GM23338 (cell line): ENCODE results near the gene TRIM42. TPM values are rescaled to one million over a fixed set of nuclear protein-coding genes. Genes with fewer than 3 reads are reported as not detected.

ENCODE experiments used
- ATAC-seq: fragments of 200-7000 bp; cut with Tn5 transposase; 3 replicates; pipeline ENCODE4 v1.9.1; 2020
- DNase-seq: peaks from one replicate; pipeline ENCODE4 v3.0.0-alpha.2; 2015; ENCODE audit warnings: low spot score
- H2AFZ ChIP-seq: fragments of 200-600 bp; sonication (generic); 2 replicates; pipeline ENCODE4 v1.8.0; 2016; ENCODE audit warnings: antibody characterized with exemption, mild to moderate bottlenecking, moderate library complexity
- H3F3A ChIP-seq: fragments of 200-600 bp; sonication (generic); replicated peaks from 2 replicates; pipeline ENCODE4 v1.8.0; 2017; ENCODE audit warnings: antibody characterized with exemption, mixed run types, low read depth
- H3K27ac ChIP-seq: fragments of 200-600 bp; sonication (generic); 2 replicates; pipeline ENCODE4 v1.6.1; 2016; ENCODE audit warnings: low read depth
- H3K27me3 ChIP-seq: fragments of 200-600 bp; sonication (generic); 2 replicates; pipeline ENCODE4 v1.8.0; 2016; ENCODE audit warnings: mild to moderate bottlenecking, mixed run types, moderate library complexity; ENCODE audit not compliant: insufficient read depth
- H3K36me3 ChIP-seq: fragments of 200-600 bp; sonication (generic); 2 replicates; pipeline ENCODE4 v1.8.0; 2016; ENCODE audit warnings: mild to moderate bottlenecking; ENCODE audit not compliant: insufficient read depth
- H3K4me1 ChIP-seq: fragments of 200-600 bp; sonication (generic); 2 replicates; pipeline ENCODE4 v1.8.0; 2016; ENCODE audit warnings: mild to moderate bottlenecking, moderate library complexity; ENCODE audit not compliant: insufficient read depth
- H3K4me2 ChIP-seq: fragments of 200-600 bp; sonication (generic); 2 replicates; pipeline ENCODE4 v1.7.1; 2017; ENCODE audit warnings: mixed run types
- H3K4me3 ChIP-seq: fragments of 200-600 bp; sonication (generic); 2 replicates; pipeline ENCODE4 v1.6.1; 2016; ENCODE audit warnings: mixed run types
- H3K79me2 ChIP-seq: fragments of 200-600 bp; sonication (generic); replicated peaks from 2 replicates; pipeline ENCODE4 v1.8.0; 2017; ENCODE audit warnings: mild to moderate bottlenecking; ENCODE audit not compliant: insufficient read depth
- H3K9me2 ChIP-seq: fragments of 200-600 bp; sonication (generic); 2 replicates; pipeline ENCODE4 v1.8.0; 2017; ENCODE audit not compliant: insufficient read depth
- H4K20me1 ChIP-seq: fragments of 200-600 bp; sonication (generic); replicated peaks from 2 replicates; pipeline ENCODE4 v1.8.0; 2017; ENCODE audit warnings: mild to moderate bottlenecking; ENCODE audit not compliant: insufficient read depth
- H3K27ac Mint-ChIP-seq: 2 replicates; pipeline ENCODE4 v1.8.0; 2020; ENCODE audit warnings: inconsistent platforms, mild to moderate bottlenecking, moderate library complexity, mixed read lengths
- H3K27me3 Mint-ChIP-seq: 3 replicates; pipeline ENCODE4 v1.8.0; 2022; ENCODE audit warnings: low read depth, mild to moderate bottlenecking, moderate library complexity, mixed read lengths, inconsistent platforms; ENCODE audit not compliant: insufficient read depth, poor library complexity
- H3K36me3 Mint-ChIP-seq: 3 replicates; pipeline ENCODE4 v1.8.0; 2021; ENCODE audit warnings: low read depth, mild to moderate bottlenecking, inconsistent platforms, moderate library complexity, mixed read lengths
- H3K4me1 Mint-ChIP-seq: 3 replicates; pipeline ENCODE4 v1.8.0; 2020; ENCODE audit warnings: mild to moderate bottlenecking, inconsistent platforms, mixed read lengths
- H3K4me3 Mint-ChIP-seq: 3 replicates; pipeline ENCODE4 v1.8.0; 2021; ENCODE audit warnings: moderate library complexity, mild to moderate bottlenecking, inconsistent platforms, mixed read lengths
- H3K9me3 Mint-ChIP-seq: 3 replicates; pipeline ENCODE4 v1.8.0; 2020; ENCODE audit warnings: moderate library complexity, mild to moderate bottlenecking, inconsistent platforms, mixed read lengths
- CREB1 ChIP-seq: fragments of 250-450 bp; sonication (Bioruptor Pico); IDR thresholded peaks from 2 replicates; pipeline ENCODE4 v1.5.0; 2020; ENCODE audit warnings: low read depth, mild to moderate bottlenecking, moderate library complexity
- ETS1 ChIP-seq: IDR thresholded peaks from 2 replicates; pipeline ENCODE4 v1.6.1; 2016; ENCODE audit warnings: antibody characterized with exemption
- EZH2phosphoT487 ChIP-seq: fragments of 200-600 bp; sonication (generic); IDR thresholded peaks from one replicate; pipeline ENCODE4 v1.8.1; 2018; ENCODE audit warnings: antibody characterized with exemption; ENCODE audit not compliant: unreplicated experiment
- JUNB ChIP-seq: IDR thresholded peaks from one replicate; pipeline ENCODE4 v1.6.1; 2016; ENCODE audit warnings: antibody characterized with exemption; ENCODE audit not compliant: unreplicated experiment
- NANOG ChIP-seq: IDR thresholded peaks from 2 replicates; pipeline ENCODE4 v1.6.1; 2016; ENCODE audit warnings: antibody characterized with exemption, borderline replicate concordance
- POLR2AphosphoS5 ChIP-seq: IDR thresholded peaks from 2 replicates; pipeline ENCODE4 v1.6.1; 2016; ENCODE audit warnings: antibody characterized with exemption, low read depth
- REST ChIP-seq: IDR thresholded peaks from one replicate; pipeline ENCODE4 v1.6.1; 2018; ENCODE audit warnings: antibody characterized with exemption; ENCODE audit not compliant: unreplicated experiment
- STAT1 ChIP-seq: IDR thresholded peaks from one replicate; pipeline ENCODE4 v1.6.1; 2016; ENCODE audit warnings: antibody characterized with exemption; ENCODE audit not compliant: unreplicated experiment
- ZNF114 ChIP-seq: fragments of 250-450 bp; sonication (Bioruptor Pico); IDR thresholded peaks from 2 replicates; pipeline ENCODE4 v1.5.0; 2020; ENCODE audit warnings: mild to moderate bottlenecking, moderate library complexity
- polyA plus RNA-seq: library from polyadenylated mRNA; unstranded; fragments of >200 nt; fragmentation: Nextera tagmentation; extraction: Ambion mirVana; gene quantifications from 2 replicates; pipeline ENCODE4 v1.2.1, GENCODE V29; 2016
- total RNA-seq: library from RNA; depleted of rRNA; stranded (reverse); fragments of >200 nt; shearing (Covaris generic); gene quantifications from 2 replicates; pipeline ENCODE4 v1.2.3, GENCODE V29; 2014
- TF ChIP-seq, protein P1 (sequence below): fragments of 250-450 bp; sonication (Bioruptor Pico); IDR thresholded peaks from 2 replicates; pipeline ENCODE4 v1.5.0; 2020; ENCODE audit warnings: mild to moderate bottlenecking, moderate library complexity

Gene TRIM42
- total and polyA plus RNA-seq, 2 experiments from 2014 or later = not detected

- Histone ChIP-seq H3K27ac (no peak overlapping the region), H4K20me1 (no peaks in the 10 kb centered on the region), H3K4me3 (no peak overlapping the region), H3K27me3 (no peaks in the 10 kb centered on the region), H2AFZ (no peak overlapping the region), H3K36me3 (no peaks in the 10 kb centered on the region), H3K79me2 (no peaks in the 10 kb centered on the region), H3K4me1 (peaks cover 13% of the 10 kb centered on the region), H3F3A (no peaks in the 10 kb centered on the region), H3K9me2 (peaks cover 16% of the 10 kb centered on the region), H3K4me2 (no peak overlapping the region)
- no peak for ATAC-seq
- DNase-seq = no peak
- TF ChIP-seq POLR2AphosphoS5 (no peak), EZH2phosphoT487 (no peak), ETS1 (no peak), STAT1 (no peak), REST (no peak), CREB1 (CRISPR knock-in tag) (no peak), ZNF114 (CRISPR knock-in tag) (no peak), NANOG (no peak), JUNB (no peak)
- TF ChIP-seq, protein P1, sequence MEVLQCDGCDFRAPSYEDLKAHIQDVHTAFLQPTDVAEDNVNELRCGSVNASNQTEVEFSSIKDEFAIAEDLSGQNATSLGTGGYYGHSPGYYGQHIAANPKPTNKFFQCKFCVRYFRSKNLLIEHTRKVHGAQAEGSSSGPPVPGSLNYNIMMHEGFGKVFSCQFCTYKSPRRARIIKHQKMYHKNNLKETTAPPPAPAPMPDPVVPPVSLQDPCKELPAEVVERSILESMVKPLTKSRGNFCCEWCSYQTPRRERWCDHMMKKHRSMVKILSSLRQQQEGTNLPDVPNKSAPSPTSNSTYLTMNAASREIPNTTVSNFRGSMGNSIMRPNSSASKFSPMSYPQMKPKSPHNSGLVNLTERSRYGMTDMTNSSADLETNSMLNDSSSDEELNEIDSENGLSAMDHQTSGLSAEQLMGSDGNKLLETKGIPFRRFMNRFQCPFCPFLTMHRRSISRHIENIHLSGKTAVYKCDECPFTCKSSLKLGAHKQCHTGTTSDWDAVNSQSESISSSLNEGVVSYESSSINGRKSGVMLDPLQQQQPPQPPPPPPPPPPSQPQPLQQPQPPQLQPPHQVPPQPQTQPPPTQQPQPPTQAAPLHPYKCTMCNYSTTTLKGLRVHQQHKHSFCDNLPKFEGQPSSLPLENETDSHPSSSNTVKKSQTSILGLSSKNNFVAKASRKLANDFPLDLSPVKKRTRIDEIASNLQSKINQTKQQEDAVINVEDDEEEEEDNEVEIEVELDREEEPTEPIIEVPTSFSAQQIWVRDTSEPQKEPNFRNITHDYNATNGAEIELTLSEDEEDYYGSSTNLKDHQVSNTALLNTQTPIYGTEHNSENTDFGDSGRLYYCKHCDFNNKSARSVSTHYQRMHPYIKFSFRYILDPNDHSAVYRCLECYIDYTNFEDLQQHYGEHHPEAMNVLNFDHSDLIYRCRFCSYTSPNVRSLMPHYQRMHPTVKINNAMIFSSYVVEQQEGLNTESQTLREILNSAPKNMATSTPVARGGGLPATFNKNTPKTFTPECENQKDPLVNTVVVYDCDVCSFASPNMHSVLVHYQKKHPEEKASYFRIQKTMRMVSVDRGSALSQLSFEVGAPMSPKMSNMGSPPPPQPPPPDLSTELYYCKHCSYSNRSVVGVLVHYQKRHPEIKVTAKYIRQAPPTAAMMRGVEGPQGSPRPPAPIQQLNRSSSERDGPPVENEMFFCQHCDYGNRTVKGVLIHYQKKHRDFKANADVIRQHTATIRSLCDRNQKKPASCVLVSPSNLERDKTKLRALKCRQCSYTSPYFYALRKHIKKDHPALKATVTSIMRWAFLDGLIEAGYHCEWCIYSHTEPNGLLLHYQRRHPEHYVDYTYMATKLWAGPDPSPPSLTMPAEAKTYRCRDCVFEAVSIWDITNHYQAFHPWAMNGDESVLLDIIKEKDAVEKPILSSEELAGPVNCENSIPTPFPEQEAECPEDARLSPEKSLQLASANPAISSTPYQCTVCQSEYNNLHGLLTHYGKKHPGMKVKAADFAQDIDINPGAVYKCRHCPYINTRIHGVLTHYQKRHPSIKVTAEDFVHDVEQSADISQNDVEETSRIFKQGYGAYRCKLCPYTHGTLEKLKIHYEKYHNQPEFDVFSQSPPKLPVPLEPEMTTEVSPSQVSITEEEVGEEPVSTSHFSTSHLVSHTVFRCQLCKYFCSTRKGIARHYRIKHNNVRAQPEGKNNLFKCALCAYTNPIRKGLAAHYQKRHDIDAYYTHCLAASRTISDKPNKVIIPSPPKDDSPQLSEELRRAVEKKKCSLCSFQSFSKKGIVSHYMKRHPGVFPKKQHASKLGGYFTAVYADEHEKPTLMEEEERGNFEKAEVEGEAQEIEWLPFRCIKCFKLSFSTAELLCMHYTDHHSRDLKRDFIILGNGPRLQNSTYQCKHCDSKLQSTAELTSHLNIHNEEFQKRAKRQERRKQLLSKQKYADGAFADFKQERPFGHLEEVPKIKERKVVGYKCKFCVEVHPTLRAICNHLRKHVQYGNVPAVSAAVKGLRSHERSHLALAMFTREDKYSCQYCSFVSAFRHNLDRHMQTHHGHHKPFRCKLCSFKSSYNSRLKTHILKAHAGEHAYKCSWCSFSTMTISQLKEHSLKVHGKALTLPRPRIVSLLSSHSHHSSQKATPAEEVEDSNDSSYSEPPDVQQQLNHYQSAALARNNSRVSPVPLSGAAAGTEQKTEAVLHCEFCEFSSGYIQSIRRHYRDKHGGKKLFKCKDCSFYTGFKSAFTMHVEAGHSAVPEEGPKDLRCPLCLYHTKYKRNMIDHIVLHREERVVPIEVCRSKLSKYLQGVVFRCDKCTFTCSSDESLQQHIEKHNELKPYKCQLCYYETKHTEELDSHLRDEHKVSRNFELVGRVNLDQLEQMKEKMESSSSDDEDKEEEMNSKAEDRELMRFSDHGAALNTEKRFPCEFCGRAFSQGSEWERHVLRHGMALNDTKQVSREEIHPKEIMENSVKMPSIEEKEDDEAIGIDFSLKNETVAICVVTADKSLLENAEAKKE (CRISPR knock-in tag) = no peak
- Mint-ChIP-seq H3K9me3 (no peaks in the 10 kb centered on the region), H3K4me3 (no peak overlapping the region), H3K36me3 (no peaks in the 10 kb centered on the region), H3K27me3 (peaks cover 3% of the 10 kb centered on the region), H3K4me1 (peaks cover 14% of the 10 kb centered on the region), H3K27ac (no peak overlapping the region)
These were observed 40.1 kb downstream of the TRIM42 start for GRCh38 chr3:140717921-140718320.
